Tibial nerve (tissue), 4 donors: ENCODE results near the gene FAM171A1. TPM values are rescaled to one million over a fixed set of nuclear protein-coding genes. Genes with fewer than 3 reads are reported as not detected.
"Not testable (repeated sequence)": the region's sequence is repeated elsewhere in the genome, so short reads cannot be mapped to it uniquely, and the experiment has no call there.

Experiments
- DNase-seq, 2 donors: peaks; one replicate each; pipeline ENCODE4 v3.0.0-alpha.2; 2019; ENCODE audit warnings: low spot score in 2 of 2
- H3K27ac ChIP-seq, 4 donors: fragments of 200-600 bp; sonication (generic) in 3 of 4; one replicate each; pipeline ENCODE4 v1.5.1; 2017 to 2019; ENCODE audit warnings: mild to moderate bottlenecking in 1 of 4
- H3K27me3 ChIP-seq, 2 donors: fragments of 200-600 bp; sonication (generic) in 1 of 2; one replicate each; pipeline versions ENCODE4 v1.5.1 to v1.6.0; 2017 to 2019
- H3K36me3 ChIP-seq, 3 donors: fragments of 200-600 bp; sonication (generic); one replicate each; pipeline ENCODE4 v1.5.1; 2018 to 2019
- H3K4me1 ChIP-seq, 4 donors: fragments of 200-600 bp; sonication (generic) in 3 of 4; one replicate each; pipeline ENCODE4 v1.5.1; 2017 to 2019
- H3K4me3 ChIP-seq, 4 donors: fragments of 200-600 bp; sonication (generic) in 3 of 4; one replicate each; pipeline ENCODE4 v1.5.1; 2017 to 2019; ENCODE audit warnings: mild to moderate bottlenecking in 1 of 4, moderate library complexity in 1 of 4
- H3K9me3 ChIP-seq, 4 donors: fragments of 200-600 bp; sonication (generic) in 3 of 4; one replicate each; pipeline ENCODE4 v1.5.1; 2017 to 2019
- EP300 ChIP-seq, 2 donors: sonication (generic); formaldehyde crosslinking; IDR thresholded peaks; one replicate each; pipeline ENCODE4 v1.6.1; 2017; ENCODE audit warnings: antibody characterized with exemption in 2 of 2, mild to moderate bottlenecking in 1 of 2
- POLR2A ChIP-seq, 2 donors: fragments of 450-650 bp; IDR thresholded peaks; one replicate each; pipeline ENCODE4 v1.6.1; 2017; ENCODE audit warnings: antibody characterized with exemption in 2 of 2, mild to moderate bottlenecking in 2 of 2, moderate library complexity in 2 of 2
- WGBS, 2 donors: methylation state at CpG; one replicate each; pipeline ENCODE4 v1.1.5; 2018; 5-methylcytosine and 5-hydroxymethylcytosine counted together
- total RNA-seq, 4 donors: library from RNA; depleted of rRNA; stranded (reverse); fragments of >200 nt; gene quantifications; one replicate each; pipeline ENCODE4 v1.1.0, GENCODE V29; 2016
- TF ChIP-seq, protein P1 (sequence below), 5 experiments: fragments of 200-600 bp in 3 of 5; fragments of 450-650 bp in 2 of 5; sonication (generic) in 3 of 5; IDR thresholded peaks; one replicate each; pipeline ENCODE4 v1.5.1; 2016 to 2019; ENCODE audit warnings: antibody characterized with exemption in 5 of 5, mild to moderate bottlenecking in 3 of 5, moderate library complexity in 2 of 5

The FAM171A1 gene
- total RNA-seq, 4 donors from 2014 or later = 15.3 to 31.2 (median 21.2) TPM

DNA sequence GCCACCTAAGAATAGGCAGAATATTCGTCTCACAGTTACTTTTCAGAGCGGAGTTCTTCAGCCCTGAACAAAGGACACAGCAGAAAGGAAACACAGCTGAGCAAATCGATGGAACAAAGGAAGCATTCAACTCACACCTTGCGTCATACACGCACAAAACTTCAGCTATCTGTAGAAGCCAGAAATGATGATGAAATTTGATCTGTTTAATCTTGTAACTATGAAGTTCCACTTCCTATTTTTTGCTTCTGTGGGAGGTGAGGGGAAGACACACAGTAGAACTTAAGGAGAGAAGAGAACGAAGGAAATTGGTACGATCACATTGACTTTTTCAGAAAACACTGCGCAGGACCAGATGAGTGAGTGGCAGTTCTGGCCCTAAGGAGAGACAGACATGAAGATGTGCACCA lies 26.2 kb downstream of the FAM171A1 start:
- H3K27ac ChIP-seq = peak overlapping the region; percentile 21 to 86 (median 72)
- no peaks in the 10 kb centered on the region for H3K9me3 ChIP-seq
- 35 to 36% methylated on average over 8 of the region's 8 CpGs for WGBS, 2 donors
- no peaks in the 10 kb centered on the region for H3K36me3 ChIP-seq
- peak in 1 of 2 donors; percentile 33 for DNase-seq
- TF ChIP-seq, protein P1, sequence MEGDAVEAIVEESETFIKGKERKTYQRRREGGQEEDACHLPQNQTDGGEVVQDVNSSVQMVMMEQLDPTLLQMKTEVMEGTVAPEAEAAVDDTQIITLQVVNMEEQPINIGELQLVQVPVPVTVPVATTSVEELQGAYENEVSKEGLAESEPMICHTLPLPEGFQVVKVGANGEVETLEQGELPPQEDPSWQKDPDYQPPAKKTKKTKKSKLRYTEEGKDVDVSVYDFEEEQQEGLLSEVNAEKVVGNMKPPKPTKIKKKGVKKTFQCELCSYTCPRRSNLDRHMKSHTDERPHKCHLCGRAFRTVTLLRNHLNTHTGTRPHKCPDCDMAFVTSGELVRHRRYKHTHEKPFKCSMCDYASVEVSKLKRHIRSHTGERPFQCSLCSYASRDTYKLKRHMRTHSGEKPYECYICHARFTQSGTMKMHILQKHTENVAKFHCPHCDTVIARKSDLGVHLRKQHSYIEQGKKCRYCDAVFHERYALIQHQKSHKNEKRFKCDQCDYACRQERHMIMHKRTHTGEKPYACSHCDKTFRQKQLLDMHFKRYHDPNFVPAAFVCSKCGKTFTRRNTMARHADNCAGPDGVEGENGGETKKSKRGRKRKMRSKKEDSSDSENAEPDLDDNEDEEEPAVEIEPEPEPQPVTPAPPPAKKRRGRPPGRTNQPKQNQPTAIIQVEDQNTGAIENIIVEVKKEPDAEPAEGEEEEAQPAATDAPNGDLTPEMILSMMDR (IDR thresholded peaks at IDR 0.05) = no peak
- TF ChIP-seq EP300 (IDR thresholded peaks at IDR 0.05) = peak in 1 of 2 donors; percentile 80
- peak in 1 of 2 donors; percentile 25 for TF ChIP-seq POLR2A (IDR thresholded peaks at IDR 0.05)
- no peaks in the 10 kb centered on the region for H3K27me3 ChIP-seq
- no peak overlapping the region for H3K4me3 ChIP-seq
- H3K4me1 ChIP-seq = peaks cover 0 to 40% (median 10%) of the 10 kb centered on the region in 4 donors

DNA sequence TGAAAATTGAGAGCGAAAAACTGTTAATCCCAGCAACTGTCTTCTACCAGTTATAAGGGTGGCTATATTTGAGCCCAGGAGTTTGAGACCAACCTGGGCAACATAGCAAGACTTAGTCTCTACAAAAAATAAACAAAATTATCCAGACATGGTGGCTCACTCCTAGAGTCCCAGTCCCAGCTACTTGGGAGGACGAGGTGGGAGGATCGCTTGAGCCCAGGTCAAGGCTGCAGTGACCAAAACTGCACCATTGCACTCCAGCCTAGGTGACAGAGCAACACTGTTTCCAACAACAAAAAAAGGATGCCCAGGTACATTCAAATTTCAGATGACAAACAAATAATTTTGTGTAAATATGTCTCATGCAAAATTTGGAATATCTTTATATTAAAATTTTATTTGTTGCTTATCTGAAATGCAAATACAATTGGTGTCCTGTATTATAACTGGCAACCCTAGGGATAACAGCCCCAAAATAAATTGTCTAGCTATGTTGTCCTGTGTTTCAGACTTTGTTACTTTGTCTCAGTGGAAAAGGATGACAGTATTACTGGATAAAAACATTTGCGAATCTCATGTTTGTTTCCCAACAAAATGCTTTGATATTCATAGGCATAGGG lies 26.7 kb downstream of the FAM171A1 start:
- H3K36me3 ChIP-seq = no peaks in the 10 kb centered on the region
- 78 to 80% methylated on average over 4 of the region's 4 CpGs for WGBS, 2 donors
- DNase-seq = no peak
- no peaks in the 10 kb centered on the region for H3K27me3 ChIP-seq
- peak overlapping the region in 3 of 4 donors; percentile 6 to 86 (median 84) for H3K27ac ChIP-seq
- TF ChIP-seq EP300 (IDR thresholded peaks at IDR 0.05) = no peak
- TF ChIP-seq, protein P1 (IDR thresholded peaks at IDR 0.05) = no peak
- no peak for TF ChIP-seq POLR2A (IDR thresholded peaks at IDR 0.05)
- H3K4me1 ChIP-seq = peaks cover 0 to 36% (median 10%) of the 10 kb centered on the region in 4 donors
- no peaks in the 10 kb centered on the region for H3K9me3 ChIP-seq
- no peak overlapping the region for H3K4me3 ChIP-seq

DNA sequence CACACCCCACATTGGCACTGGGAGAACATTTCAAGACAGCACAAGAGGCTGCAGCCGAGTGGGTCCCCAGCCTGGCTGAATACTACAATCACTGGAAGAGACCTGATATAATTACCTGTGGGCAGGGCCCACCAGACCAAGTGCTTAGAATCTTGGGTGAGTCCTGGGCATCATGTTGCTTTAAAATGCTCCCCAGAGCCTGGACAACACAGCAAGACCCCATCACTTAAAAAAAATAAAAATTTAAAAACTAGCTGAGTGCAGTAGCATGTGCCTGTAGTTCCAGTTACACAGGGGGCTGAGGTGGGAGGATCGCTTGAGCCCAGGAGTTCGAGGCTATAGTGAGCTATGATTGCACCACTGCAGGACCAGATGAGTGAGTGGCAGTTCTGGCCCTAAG lies 28.1 kb downstream of the FAM171A1 start:
- no peak for DNase-seq
- WGBS, 2 donors = 89 to 91% methylated on average over 3 of the region's 3 CpGs
- no peaks in the 10 kb centered on the region for H3K27me3 ChIP-seq
- no peak overlapping the region for H3K4me3 ChIP-seq
- TF ChIP-seq POLR2A (IDR thresholded peaks at IDR 0.05) (no peak), EP300 (IDR thresholded peaks at IDR 0.05) (no peak)
- TF ChIP-seq, protein P1 (IDR thresholded peaks at IDR 0.05) = no peak
- H3K4me1 ChIP-seq = peaks cover 0 to 31% (median 7%) of the 10 kb centered on the region in 4 donors
- no peaks in the 10 kb centered on the region for H3K36me3 ChIP-seq
- H3K9me3 ChIP-seq = no peaks in the 10 kb centered on the region
- H3K27ac ChIP-seq = peak overlapping the region in 1 of 4 donors; percentile 84

DNA sequence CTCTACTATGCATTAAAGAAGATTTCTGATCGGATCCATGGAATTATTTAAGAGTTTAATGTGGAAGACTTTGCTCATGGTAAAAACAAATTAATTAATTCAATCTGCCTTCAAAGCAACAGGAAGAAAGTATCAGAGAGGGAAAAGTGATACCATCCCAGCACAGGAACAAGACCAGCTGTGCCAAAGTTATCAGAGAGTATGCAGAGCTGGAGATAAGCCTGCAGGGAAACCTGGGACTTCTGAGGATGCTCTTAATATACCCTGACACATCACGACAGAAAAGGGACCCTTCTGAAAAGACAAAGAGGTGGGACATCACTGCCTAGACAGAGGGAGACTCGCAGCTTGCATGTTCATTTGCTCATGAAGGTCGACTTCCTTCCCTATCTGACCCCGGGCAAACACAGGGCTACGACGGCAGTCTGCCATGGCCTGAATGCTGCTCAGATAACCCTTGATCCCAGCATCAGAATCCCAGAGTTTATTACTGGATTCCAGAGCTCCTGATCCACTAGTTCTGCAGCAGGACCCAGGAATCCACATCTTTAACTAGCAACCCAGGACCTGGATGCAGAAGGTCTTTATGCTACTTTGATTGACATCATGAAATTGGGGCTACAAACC lies 29.5 kb downstream of the FAM171A1 start:
- no peak for DNase-seq
- H3K9me3 ChIP-seq = no peaks in the 10 kb centered on the region
- H3K36me3 ChIP-seq = no peaks in the 10 kb centered on the region
- H3K4me1 ChIP-seq = peaks cover 0 to 31% (median 7%) of the 10 kb centered on the region in 4 donors
- TF ChIP-seq EP300 (IDR thresholded peaks at IDR 0.05) (no peak), POLR2A (IDR thresholded peaks at IDR 0.05) (no peak)
- TF ChIP-seq, protein P1 (IDR thresholded peaks at IDR 0.05) = no peak
- no peak overlapping the region for H3K27ac ChIP-seq
- no peaks in the 10 kb centered on the region for H3K27me3 ChIP-seq
- H3K4me3 ChIP-seq = no peak overlapping the region
- WGBS, 2 donors = 74 to 76% methylated on average over 7 of the region's 7 CpGs

DNA sequence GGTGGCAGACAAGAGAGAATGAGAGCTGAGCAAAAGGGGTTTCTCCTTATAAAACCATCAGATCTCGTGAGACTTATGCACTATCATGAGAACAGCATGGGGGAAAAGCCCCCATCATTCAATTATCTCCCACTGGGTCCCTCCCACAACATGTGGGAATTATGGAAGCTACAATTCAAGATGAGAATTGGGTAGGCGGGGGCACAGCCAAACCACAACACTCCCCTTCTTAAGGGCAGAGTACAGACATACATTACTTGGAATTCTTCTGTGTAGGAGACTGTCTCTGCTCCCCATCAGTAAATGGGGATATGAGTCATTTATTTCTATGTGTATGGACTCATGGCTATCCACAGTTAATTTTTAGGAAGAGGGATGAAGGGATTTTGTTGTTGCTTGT lies 31.2 kb downstream of the FAM171A1 start:
- WGBS, 2 donors = 91 to 93% methylated on average over 2 of the region's 2 CpGs
- H3K4me1 ChIP-seq = peaks cover 0 to 28% (median 7%) of the 10 kb centered on the region in 4 donors
- H3K9me3 ChIP-seq = no peaks in the 10 kb centered on the region
- DNase-seq = no peak
- H3K27me3 ChIP-seq = no peaks in the 10 kb centered on the region
- TF ChIP-seq EP300 (IDR thresholded peaks at IDR 0.05) (no peak), POLR2A (IDR thresholded peaks at IDR 0.05) (no peak)
- TF ChIP-seq, protein P1 (IDR thresholded peaks at IDR 0.05) = no peak
- H3K36me3 ChIP-seq = no peaks in the 10 kb centered on the region
- no peak overlapping the region for H3K27ac ChIP-seq
- no peak overlapping the region for H3K4me3 ChIP-seq

DNA sequence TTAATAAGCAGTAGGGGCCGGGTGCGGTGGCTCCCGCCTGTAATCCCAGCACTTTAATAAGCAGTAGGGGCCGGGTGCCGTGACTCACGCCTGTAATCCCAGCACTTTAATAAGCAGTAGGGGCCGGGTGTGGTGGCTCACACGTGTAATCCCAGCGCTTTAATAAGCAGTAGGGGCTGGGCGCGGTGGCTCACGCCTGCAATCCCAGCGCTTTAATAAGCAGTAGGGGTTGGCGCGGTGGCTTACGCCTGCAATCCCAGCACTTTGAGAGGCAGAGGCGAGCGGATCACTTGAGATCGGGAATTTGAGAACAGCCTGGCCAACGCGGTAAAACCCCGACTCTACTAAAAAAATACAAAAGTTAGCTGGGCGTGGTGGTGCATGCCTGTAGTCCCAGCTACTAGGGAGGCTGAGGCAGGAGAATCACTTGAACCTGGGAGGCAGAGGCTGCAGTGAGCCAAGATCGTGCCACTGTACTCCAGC lies 33.6 kb downstream of the FAM171A1 start:
- H3K4me3 ChIP-seq, H3K27ac ChIP-seq, H3K27me3 ChIP-seq, DNase-seq, H3K36me3 ChIP-seq, H3K9me3 ChIP-seq: not testable (repeated sequence)
- peaks cover 0 to 20% (median 8%) of the 10 kb centered on the region in 4 donors for H3K4me1 ChIP-seq
- WGBS, 2 donors = 94 to 95% methylated on average over 24 of the region's 24 CpGs
